GM18873 (cell line): ENCODE measurements around the gene TMEM37.

Experiments
- ATAC-seq: cut with Tn5 transposase; IDR thresholded peaks from one replicate; pipeline ENCODE4 v1.9.1; 2021; ENCODE audit warnings: mild to moderate bottlenecking, moderate library complexity, moderate number of reproducible peaks; ENCODE audit not compliant: unreplicated experiment, low FRiP score

The TMEM37 gene

GRCh38 chr2:119431976-119432850, 559 bp downstream of the TMEM37 start:
- ATAC-seq: no peak

GRCh38 chr2:119432851-119433522, 1.3 kb downstream of the TMEM37 start:
- ATAC-seq: no peak

- ATAC-seq: no peak
These were observed 2.1 kb downstream of the TMEM37 start for GRCh38 chr2:119433636-119434327.

GRCh38 chr2:119434664-119435063, 3.0 kb downstream of the TMEM37 start:
- no peak for ATAC-seq

GRCh38 chr2:119435081-119435952, 3.7 kb downstream of the TMEM37 start:
- ATAC-seq: no peak

GRCh38 chr2:119435953-119436297, 4.3 kb downstream of the TMEM37 start:
- no peak for ATAC-seq

- ATAC-seq: no peak
These were observed 5.5 kb downstream of the TMEM37 start for GRCh38 chr2:119436993-119437772.

- no peak for ATAC-seq
These were observed 6.5 kb downstream of the TMEM37 start for GRCh38 chr2:119438128-119438656.

GRCh38 chr2:119438726-119439284, 7.2 kb downstream of the TMEM37 start:
- no peak for ATAC-seq

- ATAC-seq: no peak
These were observed 8.2 kb downstream of the TMEM37 start for GRCh38 chr2:119439574-119440500.

GRCh38 chr2:119440501-119440870, 8.8 kb downstream of the TMEM37 start:
- no peak for ATAC-seq

- no peak for ATAC-seq
These were observed 9.2 kb downstream of the TMEM37 start for GRCh38 chr2:119440873-119441272.

- no peak for ATAC-seq
These were observed 9.9 kb downstream of the TMEM37 start for GRCh38 chr2:119441376-119442225.

GRCh38 chr2:119442226-119442619, 10.6 kb downstream of the TMEM37 start:
- no peak for ATAC-seq

- ATAC-seq: no peak
These were observed 11.2 kb downstream of the TMEM37 start for GRCh38 chr2:119442850-119443249.

- no peak for ATAC-seq
These were observed 14.4 kb downstream of the TMEM37 start for GRCh38 chr2:119446037-119446436.
